Measurements from ENCODE around the gene MINDY2.

Gene MINDY2

DNA sequence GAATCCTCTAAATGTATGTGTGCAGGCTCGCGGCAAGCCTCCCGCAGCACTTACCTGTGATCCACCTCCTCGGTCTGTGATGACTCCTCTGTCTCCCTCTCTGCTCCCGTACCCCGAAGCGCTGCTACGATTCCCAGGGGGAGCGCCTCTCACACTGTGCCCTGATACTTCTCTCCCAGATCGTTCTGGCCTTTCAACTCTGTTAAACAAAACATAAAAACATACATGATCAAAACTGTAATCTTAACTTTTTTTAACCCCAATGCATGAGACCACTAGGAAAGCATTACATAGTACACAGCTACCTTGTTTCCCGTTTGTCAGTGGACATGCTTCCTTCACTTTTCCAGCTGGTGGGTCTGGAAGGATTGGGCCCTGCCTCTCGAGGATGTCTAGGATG is 115.8 kb downstream of the MINDY2 start:
- no peak for DNase-seq (ENCODE audit: low read depth)

DNA sequence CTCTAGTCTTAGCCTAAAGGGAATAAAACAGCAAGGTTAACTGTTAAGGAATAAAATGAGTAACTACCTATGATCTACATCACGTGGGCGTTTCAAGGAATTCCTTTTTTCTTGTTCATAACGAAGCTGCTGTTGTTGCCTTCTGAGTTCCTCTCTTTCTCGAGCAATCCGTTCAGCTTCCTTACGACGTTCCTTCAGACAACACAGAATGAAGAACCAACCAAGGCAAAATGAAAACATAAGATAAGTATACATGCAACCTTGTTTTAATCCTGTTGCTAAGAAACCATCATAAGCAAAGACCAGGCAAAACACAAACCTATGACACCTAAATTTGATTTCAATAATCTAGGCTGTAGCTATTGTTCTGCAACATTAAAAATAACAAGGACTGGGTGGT is 118.3 kb downstream of the MINDY2 start:
- no peak for DNase-seq (ENCODE audit: low read depth)

DNA sequence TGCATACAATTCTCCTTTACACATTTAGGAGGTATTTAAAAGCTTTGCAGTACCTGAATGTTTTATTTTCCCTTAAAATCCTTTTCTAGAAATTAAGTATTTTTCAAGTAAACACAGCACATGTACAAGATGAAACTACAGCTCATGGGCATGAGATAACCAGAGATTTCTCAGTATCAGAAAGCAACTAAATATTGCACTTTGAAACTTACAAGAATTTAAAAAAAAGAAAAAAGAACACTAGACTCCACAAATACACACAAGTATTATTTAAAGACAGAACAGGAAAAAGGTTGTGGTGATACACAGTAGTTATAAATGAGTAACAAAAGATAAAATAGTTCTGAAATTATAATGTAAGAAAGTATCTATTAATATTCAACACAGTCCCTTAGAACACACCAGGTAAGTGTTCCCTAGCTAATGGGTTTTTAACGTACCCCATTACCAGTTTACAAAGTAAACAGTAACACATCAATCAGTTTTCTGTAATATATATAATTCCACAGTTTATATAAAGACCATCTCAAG is 127.1 kb downstream of the MINDY2 start:
- no peak for DNase-seq (ENCODE audit: low read depth)

DNA sequence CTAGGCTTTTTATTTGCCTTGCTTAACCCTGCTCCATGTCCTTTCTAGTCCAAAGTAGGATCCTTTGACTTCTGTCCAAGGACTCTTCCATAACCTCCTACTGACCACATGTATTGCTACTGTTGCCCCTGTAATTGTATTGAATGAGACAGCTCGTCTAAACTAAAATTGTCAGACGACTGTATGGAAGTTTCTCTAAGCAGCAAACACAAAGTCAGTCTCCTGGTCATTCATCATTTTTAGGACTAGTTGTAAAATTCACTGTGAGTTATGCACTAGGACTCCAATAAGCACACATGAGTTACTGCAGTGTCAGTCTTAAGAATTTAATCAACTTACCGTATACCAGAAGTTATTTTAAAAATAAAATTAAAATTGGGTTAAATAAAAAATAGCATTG is 129.5 kb downstream of the MINDY2 start:
- no peak for DNase-seq (ENCODE audit: low read depth)

DNA sequence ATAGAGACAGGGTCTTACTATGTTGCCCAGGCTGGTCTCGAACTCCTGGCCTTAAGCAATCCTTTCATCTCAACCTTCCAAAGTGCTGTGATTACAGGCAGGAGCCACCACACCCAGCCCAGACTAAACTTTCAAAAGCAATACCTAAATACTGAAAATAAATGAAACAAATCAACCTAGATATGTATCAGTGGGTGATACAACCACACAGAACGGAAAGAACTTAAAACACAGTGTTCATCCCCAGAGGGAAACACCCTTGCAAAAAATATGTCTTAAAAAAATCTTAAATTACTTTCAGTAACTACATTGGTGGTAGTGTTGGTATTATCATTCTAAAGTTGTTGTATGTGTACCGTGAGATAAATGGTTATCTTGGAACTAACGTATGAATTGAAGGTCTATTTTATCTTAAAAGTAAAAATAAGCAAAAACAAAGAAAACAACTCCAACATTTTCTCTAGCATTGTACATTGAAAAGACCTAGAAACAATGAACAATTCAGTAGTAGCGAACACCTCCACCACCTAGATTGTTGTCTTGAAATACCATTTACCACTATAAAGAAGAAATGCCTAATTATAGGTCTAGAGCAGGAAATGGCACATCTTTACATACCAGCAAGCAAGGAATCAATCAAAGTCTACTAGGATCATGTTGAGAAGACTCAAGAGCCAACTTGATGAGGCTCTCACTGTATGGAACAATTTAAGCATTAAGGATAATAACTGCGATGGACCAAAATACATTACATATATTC is 137.6 kb downstream of the MINDY2 start:
- no peak for DNase-seq (ENCODE audit: low read depth)

DNA sequence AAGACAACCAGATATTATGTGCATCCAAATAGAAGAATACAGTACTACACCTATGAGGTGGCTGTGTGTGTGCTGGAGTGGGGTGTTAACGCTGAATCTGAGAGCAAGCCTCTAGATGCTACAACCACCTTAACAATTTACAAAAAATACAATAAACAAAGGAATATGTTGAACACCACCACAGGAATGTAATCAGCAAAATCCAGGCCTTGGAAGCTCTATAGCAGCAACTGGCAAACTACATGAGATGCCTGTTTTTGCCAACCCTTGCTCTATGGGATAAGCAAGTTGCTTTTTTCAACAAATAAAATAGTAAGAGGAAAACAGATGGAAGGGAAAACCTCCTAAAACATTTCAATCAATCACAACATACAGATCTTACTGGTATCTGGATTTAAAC is 138.5 kb downstream of the MINDY2 start:
- DNase-seq (ENCODE audit: low read depth): no peak

DNA sequence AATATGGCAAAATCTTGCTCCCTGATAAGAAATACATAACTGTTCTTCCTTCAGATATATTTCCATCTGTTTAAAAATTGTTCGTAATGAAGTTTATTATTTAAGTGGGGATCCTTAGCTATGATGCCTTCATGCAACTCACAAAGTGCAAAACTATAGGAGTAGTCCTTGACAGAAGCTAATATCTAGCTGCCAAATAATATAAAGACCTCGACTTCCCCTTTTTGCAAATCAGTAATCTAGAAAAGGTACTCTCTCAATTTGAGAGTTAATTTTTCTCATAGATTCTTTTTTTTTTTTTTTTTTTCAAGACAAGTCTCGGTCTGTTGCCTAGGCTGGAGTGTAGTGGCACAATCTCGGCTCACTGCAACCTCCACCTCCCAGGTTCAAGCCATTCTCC is 139.4 kb downstream of the MINDY2 start:
- DNase-seq (ENCODE audit: low read depth): no peak
